ENCODE measurements around the gene GARS1. TPM values are rescaled to one million over a fixed set of nuclear protein-coding genes. Genes with fewer than 3 reads are reported as not detected.
A peak's percentile ranks its signal among the peaks of the same experiment; 100 is the strongest.
"Not testable (repeated sequence)": the region's sequence is repeated elsewhere in the genome, so short reads cannot be mapped to it uniquely, and the experiment has no call there.

GARS1 gene
- total and polyA plus RNA-seq, 8 donors: 34.0 to 191 (median 43.0) TPM

- TF ChIP-seq CTCF (IDR thresholded peaks at IDR 0.05): no peak
- intact Hi-C loops (cut with DNase I): no loop called here
- H3K4me1 ChIP-seq: peaks cover 22 to 43% (median 30%) of the 10 kb centered on the region in 3 donors
- ATAC-seq: peak; percentile 68 to 81 (median 76)
- FAIRE-seq: no peak
- no peaks in the 10 kb centered on the region for H3K9me3 ChIP-seq
- peak in 1 of 6 donors; percentile 36 for DNase-seq
- peaks cover 0 to 6% (median 5%) of the 10 kb centered on the region in 3 donors for H3K36me3 ChIP-seq
- no peaks in the 10 kb centered on the region for H3K27me3 ChIP-seq
- H3K27ac ChIP-seq: peak overlapping the region; percentile 44 to 82 (median 72)
- 27 to 47% methylated on average over 1 of the region's 1 CpG for WGBS, 2 donors
- peak overlapping the region in 1 of 4 donors; percentile 5 for H3K4me3 ChIP-seq
Measured at GRCh38 chr7:30634193-30634626, 39.5 kb downstream of the GARS1 start.

- H3K27ac ChIP-seq: peak overlapping the region; percentile 44 to 82 (median 72)
- H3K9me3 ChIP-seq: no peaks in the 10 kb centered on the region
- peaks cover 22 to 38% (median 29%) of the 10 kb centered on the region in 3 donors for H3K4me1 ChIP-seq
- intact Hi-C loops (cut with DNase I): no loop called here
- ATAC-seq (peak; percentile 90 to 93 (median 91)), DNase-seq (peak in 2 of 6 donors; percentile 57 to 60), FAIRE-seq (no peak)
- H3K36me3 ChIP-seq: peaks cover 0 to 6% (median under 1%) of the 10 kb centered on the region in 3 donors
- H3K4me3 ChIP-seq: peak overlapping the region in 1 of 4 donors; percentile 5
- TF ChIP-seq CTCF (IDR thresholded peaks at IDR 0.05): no peak
- 40% methylated on average over 6 of the region's 6 CpGs for WGBS, 2 donors
- H3K27me3 ChIP-seq: no peaks in the 10 kb centered on the region
Measured at GRCh38 chr7:30634634-30635201, 40.0 kb downstream of the GARS1 start.

GRCh38 chr7:30635798-30636197, 41.1 kb downstream of the GARS1 start:
- Histone ChIP-seq H3K4me1 (peaks cover 22 to 35% (median 27%) of the 10 kb centered on the region in 3 donors), H3K9me3 (no peaks in the 10 kb centered on the region), H3K27me3 (no peaks in the 10 kb centered on the region), H3K27ac (peak overlapping the region in 3 of 4 donors; percentile 44 to 82 (median 65)), H3K36me3 (peaks cover 0 to 6% (median 0%) of the 10 kb centered on the region in 3 donors), H3K4me3 (no peak overlapping the region)
- intact Hi-C loops (cut with DNase I): no loop called here
- no peak for DNase-seq
- no peak for TF ChIP-seq CTCF (IDR thresholded peaks at IDR 0.05)
- 81 to 82% methylated on average over 6 of the region's 6 CpGs for WGBS, 2 donors
- FAIRE-seq: no peak
- peak in 1 of 4 donors; percentile 36 for ATAC-seq

- H3K27ac ChIP-seq; ATAC-seq; H3K4me3 ChIP-seq; H3K4me1 ChIP-seq; H3K9me3 ChIP-seq; H3K27me3 ChIP-seq; DNase-seq; FAIRE-seq; intact Hi-C loops (cut with DNase I); H3K36me3 ChIP-seq: not testable (repeated sequence)
- WGBS, 2 donors: 77 to 78% methylated on average over 9 to 15 of the region's 29 CpGs
Measured at GRCh38 chr7:30642322-30642721, 47.6 kb downstream of the GARS1 start.

GRCh38 chr7:30642789-30643188, 48.1 kb downstream of the GARS1 start:
- H3K36me3 ChIP-seq: no peaks in the 10 kb centered on the region
- TF ChIP-seq CTCF (IDR thresholded peaks at IDR 0.05): no peak
- no peak overlapping the region for H3K27ac ChIP-seq
- no peak for ATAC-seq
- DNase-seq: no peak
- WGBS, 2 donors: 70 to 75% methylated on average over 4 of the region's 4 CpGs
- no peak for FAIRE-seq
- no peaks in the 10 kb centered on the region for H3K4me1 ChIP-seq
- intact Hi-C loops (cut with DNase I): no loop called here
- no peaks in the 10 kb centered on the region for H3K9me3 ChIP-seq
- H3K27me3 ChIP-seq: no peaks in the 10 kb centered on the region
- H3K4me3 ChIP-seq: no peak overlapping the region
